ENCODE results near the gene RNF149.
A peak's percentile ranks its signal among the peaks of the same experiment; 100 is the strongest.

DNA sequence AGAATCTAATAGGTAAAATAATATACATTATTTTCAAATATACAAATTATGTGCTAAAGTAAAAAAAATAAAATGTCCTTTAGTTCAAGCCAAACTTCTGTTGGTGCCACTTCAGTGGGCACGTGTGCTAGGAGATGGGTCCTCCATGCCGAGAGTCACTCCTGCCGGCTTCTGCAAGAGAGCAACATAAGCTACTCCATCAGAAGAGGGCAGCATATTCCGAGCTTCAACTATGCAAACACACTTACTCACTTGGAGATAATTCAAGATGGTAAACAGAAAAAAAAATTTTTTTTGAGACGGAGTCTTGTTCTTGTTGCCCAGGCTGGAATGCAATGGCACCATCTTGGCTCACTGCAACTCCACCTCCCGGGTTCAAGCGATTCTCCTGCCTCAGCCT is 31.4 kb downstream of the RNF149 start:
- TF ChIP-seq, protein P1, sequence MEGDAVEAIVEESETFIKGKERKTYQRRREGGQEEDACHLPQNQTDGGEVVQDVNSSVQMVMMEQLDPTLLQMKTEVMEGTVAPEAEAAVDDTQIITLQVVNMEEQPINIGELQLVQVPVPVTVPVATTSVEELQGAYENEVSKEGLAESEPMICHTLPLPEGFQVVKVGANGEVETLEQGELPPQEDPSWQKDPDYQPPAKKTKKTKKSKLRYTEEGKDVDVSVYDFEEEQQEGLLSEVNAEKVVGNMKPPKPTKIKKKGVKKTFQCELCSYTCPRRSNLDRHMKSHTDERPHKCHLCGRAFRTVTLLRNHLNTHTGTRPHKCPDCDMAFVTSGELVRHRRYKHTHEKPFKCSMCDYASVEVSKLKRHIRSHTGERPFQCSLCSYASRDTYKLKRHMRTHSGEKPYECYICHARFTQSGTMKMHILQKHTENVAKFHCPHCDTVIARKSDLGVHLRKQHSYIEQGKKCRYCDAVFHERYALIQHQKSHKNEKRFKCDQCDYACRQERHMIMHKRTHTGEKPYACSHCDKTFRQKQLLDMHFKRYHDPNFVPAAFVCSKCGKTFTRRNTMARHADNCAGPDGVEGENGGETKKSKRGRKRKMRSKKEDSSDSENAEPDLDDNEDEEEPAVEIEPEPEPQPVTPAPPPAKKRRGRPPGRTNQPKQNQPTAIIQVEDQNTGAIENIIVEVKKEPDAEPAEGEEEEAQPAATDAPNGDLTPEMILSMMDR (conservative IDR thresholded peaks at IDR 0.05; ENCODE audit: low read depth in 2 of 2): peak in 1 of 2 experiments; percentile 44; a peak in 2 of 4 replicates
- TF ChIP-seq, protein P2, sequence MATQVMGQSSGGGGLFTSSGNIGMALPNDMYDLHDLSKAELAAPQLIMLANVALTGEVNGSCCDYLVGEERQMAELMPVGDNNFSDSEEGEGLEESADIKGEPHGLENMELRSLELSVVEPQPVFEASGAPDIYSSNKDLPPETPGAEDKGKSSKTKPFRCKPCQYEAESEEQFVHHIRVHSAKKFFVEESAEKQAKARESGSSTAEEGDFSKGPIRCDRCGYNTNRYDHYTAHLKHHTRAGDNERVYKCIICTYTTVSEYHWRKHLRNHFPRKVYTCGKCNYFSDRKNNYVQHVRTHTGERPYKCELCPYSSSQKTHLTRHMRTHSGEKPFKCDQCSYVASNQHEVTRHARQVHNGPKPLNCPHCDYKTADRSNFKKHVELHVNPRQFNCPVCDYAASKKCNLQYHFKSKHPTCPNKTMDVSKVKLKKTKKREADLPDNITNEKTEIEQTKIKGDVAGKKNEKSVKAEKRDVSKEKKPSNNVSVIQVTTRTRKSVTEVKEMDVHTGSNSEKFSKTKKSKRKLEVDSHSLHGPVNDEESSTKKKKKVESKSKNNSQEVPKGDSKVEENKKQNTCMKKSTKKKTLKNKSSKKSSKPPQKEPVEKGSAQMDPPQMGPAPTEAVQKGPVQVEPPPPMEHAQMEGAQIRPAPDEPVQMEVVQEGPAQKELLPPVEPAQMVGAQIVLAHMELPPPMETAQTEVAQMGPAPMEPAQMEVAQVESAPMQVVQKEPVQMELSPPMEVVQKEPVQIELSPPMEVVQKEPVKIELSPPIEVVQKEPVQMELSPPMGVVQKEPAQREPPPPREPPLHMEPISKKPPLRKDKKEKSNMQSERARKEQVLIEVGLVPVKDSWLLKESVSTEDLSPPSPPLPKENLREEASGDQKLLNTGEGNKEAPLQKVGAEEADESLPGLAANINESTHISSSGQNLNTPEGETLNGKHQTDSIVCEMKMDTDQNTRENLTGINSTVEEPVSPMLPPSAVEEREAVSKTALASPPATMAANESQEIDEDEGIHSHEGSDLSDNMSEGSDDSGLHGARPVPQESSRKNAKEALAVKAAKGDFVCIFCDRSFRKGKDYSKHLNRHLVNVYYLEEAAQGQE (IDR thresholded peaks at IDR 0.05; ENCODE audit: unreplicated experiment): no peak
- no peak for TF ChIP-seq POLR2AphosphoS5 (IDR thresholded peaks at IDR 0.05; ENCODE audit: low read depth)
- no peak for TF ChIP-seq CREB1 (CRISPR knock-in tag; IDR thresholded peaks at IDR 0.05; ENCODE audit: low read depth)
- TF ChIP-seq EZH2phosphoT487 (IDR thresholded peaks at IDR 0.05; ENCODE audit: unreplicated experiment): no peak
- no peak for TF ChIP-seq STAT1 (IDR thresholded peaks at IDR 0.05; ENCODE audit: unreplicated experiment)
- no peak for TF ChIP-seq EZH2 (IDR thresholded peaks at IDR 0.05; ENCODE audit: low read depth, unreplicated experiment)
- no peak for TF ChIP-seq JUNB (IDR thresholded peaks at IDR 0.05; ENCODE audit: unreplicated experiment)
- TF ChIP-seq NANOG (IDR thresholded peaks at IDR 0.05; ENCODE audit: borderline replicate concordance): no peak
- TF ChIP-seq ZNF114 (CRISPR knock-in tag; IDR thresholded peaks at IDR 0.05): no peak
- TF ChIP-seq ZNF331 (CRISPR knock-in tag; IDR thresholded peaks at IDR 0.05; ENCODE audit: low read depth): no peak
